IPS-NIHi7 (cell line): ENCODE data around the gene ZSCAN5A.
"Not testable (repeated sequence)": the region's sequence is repeated elsewhere in the genome, so short reads cannot be mapped to it uniquely, and the experiment has no call there.

Source experiments
- DNase-seq: peaks from one replicate; pipeline ENCODE4 v3.0.0; 2012; ENCODE audit warnings: mixed read lengths; ENCODE audit errors: extremely low spot score

ZSCAN5A gene

GRCh38 chr19:56271151-56271550, 43.5 kb downstream of the ZSCAN5A start:
- DNase-seq, result no peak

- no peak for DNase-seq
Measured at GRCh38 chr19:56270676-56271075, 44.0 kb downstream of the ZSCAN5A start.

- no peak for DNase-seq
Measured at GRCh38 chr19:56269348-56269747, 45.3 kb downstream of the ZSCAN5A start.

- no peak for DNase-seq
Measured at GRCh38 chr19:56266051-56266450, 48.6 kb downstream of the ZSCAN5A start.

GRCh38 chr19:56263319-56263718, 51.3 kb downstream of the ZSCAN5A start:
- no peak for DNase-seq

GRCh38 chr19:56261932-56262331, 52.7 kb downstream of the ZSCAN5A start:
- not testable (repeated sequence) for DNase-seq

GRCh38 chr19:56261145-56261544, 53.5 kb downstream of the ZSCAN5A start:
- no peak for DNase-seq

GRCh38 chr19:56258272-56258671, 56.4 kb downstream of the ZSCAN5A start:
- no peak for DNase-seq

- DNase-seq, result no peak
Measured at GRCh38 chr19:56253737-56254136, 60.9 kb downstream of the ZSCAN5A start.

- DNase-seq, result peak; percentile 91
Measured at GRCh38 chr19:56252699-56253422, 61.8 kb downstream of the ZSCAN5A start.

GRCh38 chr19:56248736-56249338, 65.8 kb downstream of the ZSCAN5A start:
- DNase-seq, result not testable (repeated sequence)

- not testable (repeated sequence) for DNase-seq
Measured at GRCh38 chr19:56245764-56246163, 68.9 kb downstream of the ZSCAN5A start.

GRCh38 chr19:56245121-56245740, 69.4 kb downstream of the ZSCAN5A start:
- DNase-seq, result no peak

- DNase-seq, result no peak
Measured at GRCh38 chr19:56223481-56223880, 91.2 kb downstream of the ZSCAN5A start.

GRCh38 chr19:56222901-56223300, 91.7 kb downstream of the ZSCAN5A start:
- DNase-seq, result peak; percentile 53

GRCh38 chr19:56221851-56222250, 92.8 kb downstream of the ZSCAN5A start:
- no peak for DNase-seq

GRCh38 chr19:56221442-56221841, 93.2 kb downstream of the ZSCAN5A start:
- peak; percentile 19 for DNase-seq

GRCh38 chr19:56218961-56219360, 95.7 kb downstream of the ZSCAN5A start:
- no peak for DNase-seq

GRCh38 chr19:56217039-56217949, 97.3 kb downstream of the ZSCAN5A start:
- peak; percentile 63 for DNase-seq

- DNase-seq, result no peak
Measured at GRCh38 chr19:56211718-56212117, 102.9 kb downstream of the ZSCAN5A start.

GRCh38 chr19:56210036-56210435, 104.6 kb downstream of the ZSCAN5A start:
- not testable (repeated sequence) for DNase-seq

- DNase-seq, result no peak
Measured at GRCh38 chr19:56209091-56209490, 105.5 kb downstream of the ZSCAN5A start.
